A673 (cell line): ENCODE measurements around the gene TEX50.

Experiments
- CTCF ChIP-seq: fragments of 300-800, 200-600 bp; sonication (generic); conservative IDR thresholded peaks from 2 replicates; pipeline ENCODE4 v1.5.1; 2017; ENCODE audit warnings: low read depth, mild to moderate bottlenecking, antibody characterized with exemption, low read length, moderate library complexity, mixed read lengths
- EZH2 ChIP-seq: fragments of 200-600 bp; sonication (generic); IDR thresholded peaks from 2 replicates; pipeline ENCODE4 v1.6.1; 2017; ENCODE audit warnings: borderline replicate concordance, low read depth, mild to moderate bottlenecking, mixed read lengths, antibody characterized with exemption, low read length; ENCODE audit not compliant: poor library complexity, severe bottlenecking

- TF ChIP-seq CTCF (0 out of 2 replicates have a peak, but pooled peaks have one; percentile 21), EZH2 (no peak)
These were observed 6.2 kb upstream of the TEX50 start for GRCh38 chr1:173628888-173629287.
